HepG2 (cell line): ENCODE measurements around the gene RAC2. TPM values are rescaled to one million over a fixed set of nuclear protein-coding genes. Genes with fewer than 3 reads are reported as not detected.

Experiments
- GFI1 ChIP-seq: sonication (generic); formaldehyde crosslinking; IDR thresholded peaks from 2 replicates; pipeline ENCODE4 v1.5.0; 2020; ENCODE audit warnings: missing genetic modification reagents, mild to moderate bottlenecking, borderline replicate concordance
- MIXL1 ChIP-seq: IDR thresholded peaks from 2 replicates; pipeline ENCODE4 v1.6.1; 2016
- NBN ChIP-seq: fragments of 450-650 bp; conservative IDR thresholded peaks from 2 replicates; pipeline ENCODE4 v1.6.1; 2017
- PLSCR1 ChIP-seq: sonication (generic); formaldehyde crosslinking; IDR thresholded peaks from 2 replicates; pipeline ENCODE4 v1.5.0; 2020; ENCODE audit warnings: missing genetic modification reagents, mild to moderate bottlenecking, borderline replicate concordance
- POLR2G ChIP-seq: fragments of 200-400 bp; formaldehyde crosslinking; IDR thresholded peaks from 2 replicates; pipeline ENCODE4 v1.6.1; 2018; ENCODE audit warnings: mild to moderate bottlenecking, low read depth, low read length, moderate library complexity
- RBFOX2 ChIP-seq: fragments of 200-400 bp; formaldehyde crosslinking; IDR thresholded peaks from 2 replicates; pipeline ENCODE4 v1.6.1; 2017; ENCODE audit warnings: low read depth, mild to moderate bottlenecking, low read length
- SMYD3 ChIP-seq: sonication (generic); formaldehyde crosslinking; IDR thresholded peaks from 2 replicates; pipeline ENCODE4 v1.8.1; 2023; ENCODE audit warnings: mild to moderate bottlenecking, missing genetic modification reagents
- SRSF4 ChIP-seq: fragments of 200-400 bp; formaldehyde crosslinking; IDR thresholded peaks from one replicate; pipeline ENCODE4 v1.6.1; 2018; ENCODE audit warnings: mild to moderate bottlenecking, low read depth, low read length, moderate library complexity; ENCODE audit not compliant: poor library complexity, severe bottlenecking
- THAP11 ChIP-seq: IDR thresholded peaks from 2 replicates; pipeline ENCODE4 v1.6.1; 2016; ENCODE audit warnings: missing biosample characterization, missing genetic modification reagents
- ZNF234 ChIP-seq: sonication (generic); formaldehyde crosslinking; conservative IDR thresholded peaks from 2 replicates; pipeline ENCODE4 v1.5.1; 2020; ENCODE audit warnings: mild to moderate bottlenecking, missing genetic modification reagents
- ZNF318 ChIP-seq: sonication (generic); formaldehyde crosslinking; IDR thresholded peaks from 2 replicates; pipeline ENCODE4 v1.4.0; 2020; ENCODE audit warnings: mild to moderate bottlenecking, missing genetic modification reagents
- ZXDC ChIP-seq: sonication (generic); formaldehyde crosslinking; IDR thresholded peaks from 2 replicates; pipeline ENCODE4 v1.5.0; 2020; ENCODE audit warnings: mild to moderate bottlenecking, missing genetic modification reagents
- polyA plus RNA-seq, 8 experiments: library from polyadenylated mRNA; depleted of rRNA in 3 of 8; stranded (reverse) in 7 of 8; unstranded in 1 of 8; fragments of >200 nt; fragmentation: Illumina TruSeq in 4 of 8; extraction: Trizol in 4 of 8; gene quantifications; 2 replicates each; pipeline versions ENCODE4 v1.2.1 to v1.2.3, GENCODE V29; 2011 to 2016; ENCODE audit warnings: low read depth in 4 of 8, missing spikeins in 1 of 8, mixed read lengths in 1 of 8; ENCODE audit not compliant: insufficient read depth in 1 of 8
- total RNA-seq, 5 experiments: library from RNA; depleted of rRNA; stranded (reverse); fragments of >200 nt; fragmentation: Illumina TruSeq; extraction: Trizol; gene quantifications; 2 replicates each; pipeline ENCODE4 v1.2.3, GENCODE V29; 2016; ENCODE audit warnings: low read depth in 1 of 5
- TF ChIP-seq, protein P1 (sequence below): sonication (generic); formaldehyde crosslinking; IDR thresholded peaks from 2 replicates; pipeline ENCODE4 v1.5.0; 2020; ENCODE audit warnings: missing genetic modification reagents, mild to moderate bottlenecking, borderline replicate concordance
- TF ChIP-seq, protein P2 (sequence below): conservative IDR thresholded peaks from 2 replicates; pipeline ENCODE4 v1.6.1; 2018; ENCODE audit warnings: missing genetic modification reagents

Gene RAC2
- total and polyA plus RNA-seq, 2 of the 13 experiments (the other 11 are each of a cell fraction or from before 2014, with no cell fraction given), result 0.73 TPM; not detected in 1

GRCh38 chr22:37230673-37231405, 13.2 kb downstream of the RAC2 start (continued):
- no peak for TF ChIP-seq ZNF318 (CRISPR knock-in tag)
- TF ChIP-seq NBN, result no peak
- TF ChIP-seq, protein P1, sequence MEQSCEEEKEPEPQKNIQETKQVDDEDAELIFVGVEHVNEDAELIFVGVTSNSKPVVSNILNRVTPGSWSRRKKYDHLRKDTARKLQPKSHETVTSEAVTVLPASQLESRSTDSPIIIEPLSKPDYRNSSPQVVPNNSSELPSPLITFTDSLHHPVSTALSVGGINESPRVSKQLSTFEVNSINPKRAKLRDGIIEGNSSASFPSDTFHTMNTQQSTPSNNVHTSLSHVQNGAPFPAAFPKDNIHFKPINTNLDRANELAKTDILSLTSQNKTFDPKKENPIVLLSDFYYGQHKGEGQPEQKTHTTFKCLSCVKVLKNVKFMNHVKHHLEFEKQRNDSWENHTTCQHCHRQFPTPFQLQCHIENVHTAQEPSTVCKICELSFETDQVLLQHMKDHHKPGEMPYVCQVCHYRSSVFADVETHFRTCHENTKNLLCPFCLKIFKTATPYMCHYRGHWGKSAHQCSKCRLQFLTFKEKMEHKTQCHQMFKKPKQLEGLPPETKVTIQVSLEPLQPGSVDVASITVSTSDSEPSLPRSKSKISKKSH (CRISPR knock-in tag), result 0 out of 2 replicates have a peak, but pooled peaks have one; percentile 18
- no peak for TF ChIP-seq MIXL1 (CRISPR knock-in tag)
- TF ChIP-seq ZNF234 (CRISPR knock-in tag), result no peak
- no peak for TF ChIP-seq THAP11
- no peak for TF ChIP-seq SRSF4
- TF ChIP-seq POLR2G, result no peak
- no peak for TF ChIP-seq GFI1 (CRISPR knock-in tag)
- no peak for TF ChIP-seq ZXDC (CRISPR knock-in tag)
- TF ChIP-seq SMYD3, result no peak
- TF ChIP-seq RBFOX2, result no peak
- TF ChIP-seq PLSCR1 (CRISPR knock-in tag), result no peak
- TF ChIP-seq, protein P2, sequence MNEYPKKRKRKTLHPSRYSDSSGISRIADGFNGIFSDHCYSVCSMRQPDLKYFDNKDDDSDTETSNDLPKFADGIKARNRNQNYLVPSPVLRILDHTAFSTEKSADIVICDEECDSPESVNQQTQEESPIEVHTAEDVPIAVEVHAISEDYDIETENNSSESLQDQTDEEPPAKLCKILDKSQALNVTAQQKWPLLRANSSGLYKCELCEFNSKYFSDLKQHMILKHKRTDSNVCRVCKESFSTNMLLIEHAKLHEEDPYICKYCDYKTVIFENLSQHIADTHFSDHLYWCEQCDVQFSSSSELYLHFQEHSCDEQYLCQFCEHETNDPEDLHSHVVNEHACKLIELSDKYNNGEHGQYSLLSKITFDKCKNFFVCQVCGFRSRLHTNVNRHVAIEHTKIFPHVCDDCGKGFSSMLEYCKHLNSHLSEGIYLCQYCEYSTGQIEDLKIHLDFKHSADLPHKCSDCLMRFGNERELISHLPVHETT (CRISPR knock-in tag), result no peak
